Caco-2 (cell line): Measurements from ENCODE around the gene PLEKHG3. TPM values are rescaled to one million over a fixed set of nuclear protein-coding genes. Genes with fewer than 3 reads are reported as not detected.

ENCODE experiments used
- BruUV-seq: library from RNA; stranded (reverse); fragments of 400-500 nt; replicated peaks from 2 replicates; lab custom pipeline; 2021; lab: Mats Ljungman, UMichigan
- CTCF ChIA-PET: fragments of 300-600 bp; sonication (Branson Sonifier 250); formaldehyde crosslinking; loops from one replicate; lab custom pipeline; 2022; ENCODE audit warnings: antibody characterized with exemption; lab: Charles Lee
- POLR2A ChIA-PET: fragments of 300-600 bp; sonication (Branson Sonifier 250); formaldehyde crosslinking; loops from one replicate; lab custom pipeline; 2022; ENCODE audit warnings: antibody characterized with exemption; lab: Charles Lee
- DNase-seq, 2 experiments: peaks; one replicate each; pipeline versions ENCODE4 v3.0.0 to v3.0.0-alpha.2; 2020 to 2022
- H3K27me3 ChIP-seq: replicated peaks from 2 replicates; pipeline ENCODE4 v1.6.0; 2011; ENCODE audit warnings: low read length; ENCODE audit not compliant: control insufficient read depth, insufficient read depth
- H3K36me3 ChIP-seq: 2 replicates; pipeline ENCODE4 v1.5.1; 2011; ENCODE audit warnings: low read length; ENCODE audit not compliant: control insufficient read depth, insufficient read depth
- H3K4me1 ChIP-seq: fragments of 250-450 bp; sonication (Bioruptor Pico); 2 replicates; pipeline ENCODE4 v1.5.1; 2020; ENCODE audit warnings: mild to moderate bottlenecking
- H3K4me3 ChIP-seq: 2 replicates; pipeline ENCODE4 v1.5.1; 2011; ENCODE audit warnings: low read depth, mild to moderate bottlenecking, control low read depth, low read length
- H3K9me3 ChIP-seq: fragments of 250-450 bp; sonication (Bioruptor Pico); 2 replicates; pipeline ENCODE4 v1.5.1; 2020; ENCODE audit warnings: mild to moderate bottlenecking, moderate library complexity
- H3K27ac Mint-ChIP-seq: one replicate; pipeline ENCODE4 v1.8.0; 2022; ENCODE audit warnings: mixed read lengths; ENCODE audit not compliant: unreplicated experiment
- H3K27me3 Mint-ChIP-seq: one replicate; pipeline ENCODE4 v1.8.0; 2022; ENCODE audit warnings: mixed read lengths; ENCODE audit not compliant: insufficient read depth, unreplicated experiment
- H3K36me3 Mint-ChIP-seq: one replicate; pipeline ENCODE4 v1.8.0; 2022; ENCODE audit warnings: mild to moderate bottlenecking, mixed read lengths; ENCODE audit not compliant: insufficient read depth, unreplicated experiment
- H3K4me1 Mint-ChIP-seq: one replicate; pipeline ENCODE4 v1.8.0; 2022; ENCODE audit warnings: low read depth, mixed read lengths; ENCODE audit not compliant: unreplicated experiment
- H3K4me3 Mint-ChIP-seq: one replicate; pipeline ENCODE4 v1.8.0; 2022; ENCODE audit warnings: mild to moderate bottlenecking, moderate library complexity, mixed read lengths; ENCODE audit not compliant: unreplicated experiment
- H3K9me3 Mint-ChIP-seq: one replicate; pipeline ENCODE4 v1.8.0; 2022; ENCODE audit warnings: mixed read lengths; ENCODE audit not compliant: unreplicated experiment
- CTCF ChIP-seq, 2 experiments: fragments of 200-600 bp in 1 of 2; IDR thresholded peaks; 1 replicate in 1 of 2; 2 replicates in 1 of 2; pipeline versions ENCODE4 v1.5.1 to v1.8.0; 2011 to 2022; ENCODE audit warnings: antibody characterized with exemption in 1 of 2, control low read depth in 1 of 2, inconsistent platforms in 1 of 2, low read depth in 1 of 2, low read length in 1 of 2, mild to moderate bottlenecking in 1 of 2, moderate library complexity in 1 of 2; ENCODE audit not compliant: insufficient read depth in 1 of 2, severe bottlenecking in 1 of 2, unreplicated experiment in 1 of 2
- intact Hi-C: fragments of 100-400 bp; cut with micrococcal nuclease; formaldehyde crosslinking; loops from one replicate; pipeline ENCODE4 v1.10.0; 2022; ENCODE audit not compliant: unreplicated experiment
- total RNA-seq: library from RNA; stranded (reverse); gene quantifications from 2 replicates; pipeline ENCODE4 v1.2.3, GENCODE V29; 2022

Gene PLEKHG3
- total RNA-seq, 1 experiment from 2014 or later, result 85.9 TPM

- Histone ChIP-seq H3K36me3 (no peaks in the 10 kb centered on the region), H3K4me1 (no peaks in the 10 kb centered on the region), H3K4me3 (no peak overlapping the region), H3K9me3 (peaks cover 10% of the 10 kb centered on the region), H3K27me3 (no peaks in the 10 kb centered on the region)
- no peak overlapping the region for H3K4me3 Mint-ChIP-seq
- POLR2A ChIA-PET, result no interaction called here
- no TSS peak for BruUV-seq
- DNase-seq, result no peak
- H3K4me1 Mint-ChIP-seq, result no peaks in the 10 kb centered on the region
- TF ChIP-seq CTCF (IDR thresholded peaks at IDR 0.05; ENCODE audit: insufficient read depth in 1 of 2, low read depth in 1 of 2, low read length in 1 of 2, severe bottlenecking in 1 of 2, unreplicated experiment in 1 of 2), result no peak
- peaks cover 10% of the 10 kb centered on the region for H3K9me3 Mint-ChIP-seq
- H3K27me3 Mint-ChIP-seq, result no peaks in the 10 kb centered on the region
- CTCF ChIA-PET, result interaction anchor here (0.7 kb wide), 1 partner anchor 10 kb away, joined by 3 read pairs; no protein-coding TSS in a partner anchor
- peaks cover 14% of the 10 kb centered on the region for H3K36me3 Mint-ChIP-seq
- H3K27ac Mint-ChIP-seq, result no peak overlapping the region
- intact Hi-C loops, result no loop called here
Measured at GRCh38 chr14:64774272-64774671, 70.0 kb downstream of the PLEKHG3 start.

- Histone ChIP-seq H3K27me3 (no peaks in the 10 kb centered on the region), H3K4me1 (no peaks in the 10 kb centered on the region), H3K9me3 (peaks cover 10% of the 10 kb centered on the region), H3K4me3 (no peak overlapping the region), H3K36me3 (no peaks in the 10 kb centered on the region)
- DNase-seq, result no peak
- no peak for TF ChIP-seq CTCF (IDR thresholded peaks at IDR 0.05; ENCODE audit: insufficient read depth in 1 of 2, low read depth in 1 of 2, low read length in 1 of 2, severe bottlenecking in 1 of 2, unreplicated experiment in 1 of 2)
- H3K9me3 Mint-ChIP-seq, result peaks cover 18% of the 10 kb centered on the region
- intact Hi-C loops, result no loop called here
- ChIA-PET POLR2A (no interaction called here), CTCF (interaction anchor here (1.6 kb wide), 1 partner anchor 10 kb away, joined by 3 read pairs; no protein-coding TSS in a partner anchor)
- BruUV-seq, result no TSS peak
- H3K27me3 Mint-ChIP-seq, result no peaks in the 10 kb centered on the region
- no peaks in the 10 kb centered on the region for H3K4me1 Mint-ChIP-seq
- H3K27ac Mint-ChIP-seq, result no peak overlapping the region
- peaks cover 14% of the 10 kb centered on the region for H3K36me3 Mint-ChIP-seq
- H3K4me3 Mint-ChIP-seq, result no peak overlapping the region
Measured at GRCh38 chr14:64775081-64775777, 71.0 kb downstream of the PLEKHG3 start.

GRCh38 chr14:64777461-64777860 is 73.2 kb downstream of the PLEKHG3 start:
- Histone ChIP-seq H3K4me1 (no peaks in the 10 kb centered on the region), H3K27me3 (no peaks in the 10 kb centered on the region), H3K4me3 (no peak overlapping the region), H3K9me3 (peaks cover 10% of the 10 kb centered on the region), H3K36me3 (no peaks in the 10 kb centered on the region)
- DNase-seq, result no peak
- Mint-ChIP-seq H3K4me1 (no peaks in the 10 kb centered on the region), H3K4me3 (no peak overlapping the region), H3K27me3 (no peaks in the 10 kb centered on the region), H3K27ac (no peak overlapping the region), H3K36me3 (peaks cover 14% of the 10 kb centered on the region), H3K9me3 (peaks cover 18% of the 10 kb centered on the region)
- no peak for TF ChIP-seq CTCF (IDR thresholded peaks at IDR 0.05; ENCODE audit: insufficient read depth in 1 of 2, low read depth in 1 of 2, low read length in 1 of 2, severe bottlenecking in 1 of 2, unreplicated experiment in 1 of 2)
- ChIA-PET CTCF (interaction anchor here (0.5 kb wide), 1 partner anchor 294 kb away, joined by 3 read pairs; no protein-coding TSS in a partner anchor), POLR2A (no interaction called here)
- BruUV-seq, result no TSS peak
- intact Hi-C loops, result no loop called here
